Uterus (tissue), 2 donors: ENCODE data around the gene C6orf62.

Experiments
- CTCF ChIP-seq, 4 experiments: fragments of 200-600 bp in 2 of 4; fragments of 450-650 bp in 2 of 4; sonication (generic) in 2 of 4; IDR thresholded peaks; one replicate each; pipeline ENCODE4 v1.5.1; 2016 to 2019; ENCODE audit warnings: antibody characterized with exemption in 4 of 4, mild to moderate bottlenecking in 2 of 4, moderate library complexity in 1 of 4
- POLR2A ChIP-seq, 2 donors: fragments of 450-650 bp; IDR thresholded peaks; one replicate each; pipeline ENCODE4 v1.6.1; 2016; ENCODE audit warnings: antibody characterized with exemption in 2 of 2, mild to moderate bottlenecking in 1 of 2, moderate library complexity in 1 of 2

- TF ChIP-seq CTCF (IDR thresholded peaks at IDR 0.05) (no peak), POLR2A (IDR thresholded peaks at IDR 0.05) (no peak)
Measured at GRCh38 chr6:24757611-24758010, 38.7 kb upstream of the C6orf62 start.
